ENCODE data around the gene CD36. TPM values are rescaled to one million over a fixed set of nuclear protein-coding genes. Genes with fewer than 3 reads are reported as not detected.

The CD36 gene
- total RNA-seq (2022; extraction: Qiagen RNA extraction) = 0.03 to 0.17 TPM (median 0.07 TPM) in 4 of 5 replicates, not detected in the other

GRCh38 chr7:80637911-80638765, at the start of gene CD36:
TSS of gene CD36 (plus strand) at chr7:80638642. CDS start at chr7:80646741, 8,099 bp downstream.

Other genes with a start within 250 kb of the CD36 start
- gene GNAT3, start 126.6 kb upstream of the CD36 start, total RNA-seq (2022; extraction: Qiagen RNA extraction) = not detected in 5 replicates